HG03432 (cell line): ENCODE data around the gene PGLYRP2.
"Not testable (repeated sequence)": the region's sequence is repeated elsewhere in the genome, so short reads cannot be mapped to it uniquely, and the experiment has no call there.

Experiments
- ATAC-seq: cut with Tn5 transposase; IDR thresholded peaks from one replicate; pipeline ENCODE4 v1.9.1; 2021; ENCODE audit warnings: mild to moderate bottlenecking, moderate library complexity; ENCODE audit not compliant: unreplicated experiment

Gene PGLYRP2

GRCh38 chr19:15488489-15489226 lies 9.4 kb upstream of the PGLYRP2 start:
- no peak for ATAC-seq

DNA sequence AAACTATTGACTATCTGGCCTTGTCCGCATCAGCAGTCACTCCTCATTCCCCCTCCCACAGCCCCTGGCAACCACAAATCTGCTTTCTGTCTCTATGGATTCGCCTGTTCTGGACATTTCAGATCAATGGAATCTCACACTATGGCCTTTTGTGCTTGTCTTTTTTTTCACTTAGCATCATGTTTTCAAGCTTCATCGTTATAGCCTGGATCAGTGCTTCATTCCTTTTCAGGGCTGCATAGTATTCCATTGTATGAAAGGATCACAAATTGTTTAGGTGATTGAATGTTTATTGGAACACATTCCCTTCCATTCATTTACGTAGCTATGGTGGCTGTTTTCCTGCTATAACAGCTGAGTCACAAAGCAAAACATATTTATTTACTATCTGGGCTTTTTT lies 7.7 kb upstream of the PGLYRP2 start:
- ATAC-seq = no peak

DNA sequence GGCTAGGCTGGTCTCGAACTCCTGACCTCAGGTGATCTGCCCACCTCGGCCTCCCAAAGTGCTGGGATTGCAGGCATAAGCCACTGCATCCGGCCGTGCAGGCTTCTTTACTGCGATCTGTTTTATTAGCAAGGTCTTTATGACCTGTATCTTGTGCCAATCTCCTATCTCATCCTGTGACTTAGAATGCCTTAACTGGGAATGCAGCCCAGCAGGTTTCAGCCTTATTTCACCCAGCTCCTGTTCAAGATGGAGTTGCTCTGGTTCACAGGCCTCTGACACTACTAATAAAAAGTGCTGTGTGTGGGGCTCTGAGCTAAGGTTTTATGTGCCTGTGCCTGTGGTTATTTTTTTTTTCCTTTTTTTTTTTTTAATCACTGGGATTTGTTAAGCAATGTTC lies 6.5 kb upstream of the PGLYRP2 start:
- ATAC-seq = not testable (repeated sequence)

GRCh38 chr19:15480996-15481395 lies 1.7 kb upstream of the PGLYRP2 start:
- not testable (repeated sequence) for ATAC-seq

- ATAC-seq = no peak
These were observed 3.0 kb downstream of the PGLYRP2 start for GRCh38 chr19:15476325-15476724.

DNA sequence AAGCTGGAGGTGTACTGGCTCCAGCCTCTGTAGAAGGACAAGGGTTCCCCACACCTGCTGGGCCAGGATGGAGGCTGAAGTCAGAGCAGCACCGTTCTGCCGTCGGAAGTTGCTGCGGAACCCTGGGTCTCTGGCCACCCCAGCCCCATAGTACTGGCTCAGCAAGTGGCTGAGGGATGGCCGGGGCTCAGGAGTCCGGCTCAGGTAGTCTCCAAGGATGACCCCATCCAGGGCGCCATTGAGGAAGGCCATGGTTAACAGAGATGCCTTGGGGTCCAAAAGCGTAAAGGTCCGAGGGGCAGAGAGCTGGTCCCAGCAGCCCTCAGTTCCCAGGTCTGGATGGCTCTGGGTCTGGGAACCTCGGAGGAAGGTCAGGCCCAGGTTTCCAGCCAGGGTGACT lies 3.7 kb downstream of the PGLYRP2 start:
- ATAC-seq = no peak

DNA sequence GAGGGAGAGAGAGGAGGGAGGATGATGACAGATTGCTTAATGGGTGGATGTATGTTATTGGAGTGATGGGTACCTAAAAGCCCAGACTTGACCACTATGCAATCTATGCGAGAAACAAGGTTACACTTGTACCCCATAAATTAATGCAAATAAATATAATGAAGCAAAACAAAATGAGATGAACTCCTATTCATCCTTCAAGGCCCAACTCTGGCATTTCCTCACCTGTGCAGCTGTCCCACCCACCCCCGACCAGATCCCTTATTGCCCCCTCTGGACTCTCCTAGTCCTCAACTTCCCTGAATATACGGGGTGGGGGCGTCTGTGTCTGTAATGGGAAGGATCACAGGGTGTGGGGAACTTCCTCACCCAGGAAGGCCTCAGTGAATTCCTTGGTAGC lies 4.1 kb downstream of the PGLYRP2 start:
- ATAC-seq = no peak

DNA sequence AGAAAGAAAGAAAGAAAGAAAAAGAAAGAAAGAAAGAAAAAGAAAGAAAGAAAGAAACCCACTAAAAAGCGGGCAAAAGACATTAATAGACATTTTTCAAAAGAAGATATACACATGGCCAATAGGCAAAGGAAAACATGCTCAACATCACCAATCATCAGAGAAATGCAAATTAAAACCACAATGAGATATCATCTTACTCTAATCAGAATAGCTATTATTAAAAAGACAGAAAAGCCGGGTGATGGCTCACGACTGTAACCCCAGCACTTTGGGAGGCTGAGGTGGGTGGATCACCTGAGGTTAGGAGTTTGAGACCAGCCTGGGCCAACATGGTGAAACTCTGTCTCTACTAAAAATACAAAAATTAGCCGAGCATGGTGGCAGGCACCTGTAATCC lies 5.5 kb downstream of the PGLYRP2 start:
- not testable (repeated sequence) for ATAC-seq

DNA sequence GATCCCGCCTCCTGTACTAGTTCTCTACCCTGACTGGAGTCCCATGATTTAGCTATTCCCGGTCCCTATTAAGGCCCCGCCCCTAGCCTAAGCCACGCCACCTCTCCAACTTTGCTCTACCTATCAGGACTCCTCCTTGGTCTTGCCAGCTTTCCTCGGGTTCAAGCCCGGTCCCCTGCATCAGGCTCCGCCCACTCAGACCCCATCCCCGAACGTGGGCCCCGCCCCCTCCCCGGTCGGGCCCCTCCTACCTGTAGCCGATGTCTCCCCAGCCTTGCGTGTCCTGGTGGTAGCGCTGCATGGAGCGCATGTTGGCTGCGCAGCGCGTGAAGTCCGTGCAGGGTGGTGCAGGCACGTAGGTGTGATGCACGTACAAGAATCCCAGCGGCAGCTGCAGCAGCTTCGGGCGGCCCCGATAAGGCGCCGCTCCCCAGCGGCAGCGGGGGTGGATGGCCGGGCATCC lies 7.6 kb downstream of the PGLYRP2 start:
- ATAC-seq = no peak

DNA sequence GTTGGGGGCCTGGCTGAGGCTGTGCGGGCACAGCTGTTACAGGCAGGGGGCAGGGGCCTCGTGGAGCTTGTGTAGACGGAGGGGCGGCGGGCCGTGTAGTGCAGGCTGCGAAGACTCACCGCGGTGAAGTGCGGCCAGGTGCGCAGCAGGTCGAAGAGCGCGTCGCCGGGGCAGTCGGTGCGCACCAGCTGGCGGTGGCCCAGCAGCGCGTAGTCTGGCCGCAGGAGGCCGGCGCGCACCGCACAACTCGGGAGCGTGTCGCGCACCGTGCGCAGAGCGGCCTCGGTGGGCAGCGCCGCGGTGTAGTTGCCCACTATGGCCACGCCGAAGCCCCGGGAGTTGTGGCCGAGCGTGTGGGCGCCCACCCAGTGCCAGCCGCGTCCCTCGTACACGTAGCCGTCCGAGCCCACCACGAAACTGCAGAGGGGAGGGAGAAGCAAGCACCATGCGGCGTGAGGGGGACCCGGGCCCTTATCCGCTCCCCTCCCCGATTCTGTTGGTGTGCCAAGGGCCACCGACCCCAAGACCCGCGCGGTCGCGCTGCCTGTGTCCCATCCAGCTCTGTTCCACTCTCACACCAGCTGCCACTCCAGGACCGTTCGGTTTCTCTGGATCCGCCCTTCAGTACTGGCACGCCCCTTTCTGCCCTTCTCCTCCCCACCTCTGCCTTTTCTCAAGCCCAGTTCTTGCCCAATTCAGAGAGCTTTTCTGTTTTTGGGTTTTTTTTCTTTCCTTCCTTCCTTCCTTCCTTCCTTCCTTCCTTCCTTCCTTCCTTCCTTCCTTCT lies 9.6 kb downstream of the PGLYRP2 start:
- no peak for ATAC-seq

DNA sequence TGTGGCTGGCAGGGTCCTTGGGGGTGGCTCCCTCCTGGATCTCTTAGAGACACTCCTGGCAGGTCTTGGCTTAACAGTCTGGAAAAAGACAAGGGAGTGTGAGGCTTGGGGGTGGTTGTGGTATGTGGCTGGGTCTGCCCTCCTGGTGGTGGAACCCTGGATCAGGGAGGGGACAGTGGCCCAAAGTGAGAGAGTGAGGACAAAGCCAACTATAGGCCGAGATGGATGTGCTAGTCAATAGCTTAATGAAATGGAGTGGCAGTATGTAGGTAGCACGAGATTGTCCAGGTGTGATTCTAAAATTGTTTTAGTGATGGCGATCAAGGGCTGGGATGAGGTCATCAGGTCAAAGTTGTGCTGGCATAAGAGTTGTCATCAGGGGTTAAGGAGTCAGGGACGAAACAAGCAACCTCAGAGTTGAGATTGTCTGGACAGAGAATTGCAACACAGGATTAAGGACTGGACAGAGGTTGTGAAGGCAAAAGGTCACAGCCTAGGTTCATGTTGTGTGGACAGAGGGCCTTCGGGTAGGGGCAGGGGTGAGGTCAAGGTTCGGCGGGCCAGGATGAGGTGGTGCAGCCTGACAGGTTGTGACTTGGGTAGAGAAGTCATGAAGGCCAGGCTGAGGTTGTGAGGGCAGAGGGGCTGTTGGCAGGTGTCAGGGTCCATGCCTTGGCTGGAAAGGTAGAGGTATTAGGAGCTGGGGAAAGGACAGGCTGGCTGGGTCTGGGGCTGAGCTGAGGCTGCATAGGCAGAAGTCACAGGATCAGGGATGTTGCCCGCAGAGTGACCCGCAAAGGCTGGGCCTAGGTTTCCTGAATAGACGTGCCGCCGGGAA lies 10.4 kb downstream of the PGLYRP2 start:
- no peak for ATAC-seq

GRCh38 chr19:15467734-15468214 lies 11.5 kb downstream of the PGLYRP2 start:
- ATAC-seq = no peak

DNA sequence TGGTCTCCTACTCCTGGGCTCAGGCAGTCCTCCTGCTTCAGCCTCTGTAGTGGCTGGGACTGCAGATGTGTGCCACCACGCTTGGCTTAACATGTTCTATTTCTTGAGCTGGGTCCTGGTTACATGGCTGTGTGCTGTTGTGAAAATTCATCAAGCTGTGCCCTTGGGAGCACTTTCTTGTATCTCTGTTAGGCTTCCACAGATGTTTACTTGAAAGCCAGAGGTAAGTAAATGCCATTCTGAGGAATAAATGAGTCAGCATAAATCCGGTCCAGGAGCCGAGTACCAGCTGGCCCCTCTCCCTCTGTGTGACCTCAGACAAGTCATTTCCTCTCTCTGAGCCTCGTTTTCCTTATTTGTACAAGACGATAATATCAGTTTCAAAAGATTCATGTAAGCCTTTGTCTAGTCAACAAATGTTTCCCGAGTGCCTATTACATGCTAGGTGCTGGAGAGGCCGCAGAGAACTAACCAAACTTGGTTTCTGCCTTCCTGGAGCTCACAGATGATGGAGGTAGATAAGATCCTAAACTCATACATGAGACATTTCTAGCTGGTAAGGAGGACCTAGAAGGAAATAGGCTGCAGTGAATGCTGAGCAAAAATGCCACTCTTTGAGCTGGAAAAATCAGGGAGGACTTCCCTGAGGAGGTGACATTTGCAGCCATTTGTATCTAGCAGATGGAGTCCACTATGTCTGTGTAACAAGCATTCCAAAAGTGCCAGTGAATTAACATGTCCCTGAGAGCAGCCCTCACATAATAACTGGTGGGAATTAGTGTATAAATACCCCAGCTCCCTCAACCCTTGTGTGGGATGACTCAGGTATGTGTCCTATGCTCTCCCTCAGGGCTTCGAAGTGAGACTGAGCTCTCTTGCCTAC lies 12.2 kb downstream of the PGLYRP2 start:
- peak; percentile 50 for ATAC-seq

- peak; percentile 55 for ATAC-seq
These were observed 14.6 kb downstream of the PGLYRP2 start, which contains the start of gene RASAL3 for GRCh38 chr19:15464394-15465385. TSS of gene RASAL3 (minus strand) at chr19:15464544. CDS start at chr19:15464358, 186 bp downstream.

DNA sequence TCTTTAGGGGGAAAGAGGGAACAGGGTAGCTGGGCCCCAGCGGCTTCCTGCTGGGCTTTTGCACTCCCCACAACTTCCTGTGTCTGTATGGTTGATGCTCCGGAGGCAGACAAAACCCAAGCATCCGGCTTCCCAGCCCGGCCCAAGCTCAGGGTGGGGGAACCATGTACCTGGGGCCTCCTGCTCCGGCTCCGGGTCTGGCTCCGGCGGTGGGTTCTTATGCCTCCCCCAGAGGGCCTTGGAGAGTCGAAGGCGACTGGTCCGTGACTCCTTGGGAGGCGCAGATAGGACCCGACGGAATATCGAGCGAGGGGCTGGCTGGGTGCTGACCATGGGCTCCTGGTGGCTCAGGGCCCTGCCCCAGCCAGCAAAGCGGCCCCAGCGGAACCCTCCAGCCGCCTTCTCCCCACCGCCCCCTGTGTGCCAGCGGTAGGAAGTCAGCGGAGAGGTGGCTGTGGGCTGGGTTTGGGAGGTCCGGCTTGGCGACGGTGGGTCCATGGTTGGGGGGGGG lies 15.4 kb downstream of the PGLYRP2 start:
- peak; percentile 54 for ATAC-seq

GRCh38 chr19:15461694-15462093 lies 17.6 kb downstream of the PGLYRP2 start:
- ATAC-seq = no peak

DNA sequence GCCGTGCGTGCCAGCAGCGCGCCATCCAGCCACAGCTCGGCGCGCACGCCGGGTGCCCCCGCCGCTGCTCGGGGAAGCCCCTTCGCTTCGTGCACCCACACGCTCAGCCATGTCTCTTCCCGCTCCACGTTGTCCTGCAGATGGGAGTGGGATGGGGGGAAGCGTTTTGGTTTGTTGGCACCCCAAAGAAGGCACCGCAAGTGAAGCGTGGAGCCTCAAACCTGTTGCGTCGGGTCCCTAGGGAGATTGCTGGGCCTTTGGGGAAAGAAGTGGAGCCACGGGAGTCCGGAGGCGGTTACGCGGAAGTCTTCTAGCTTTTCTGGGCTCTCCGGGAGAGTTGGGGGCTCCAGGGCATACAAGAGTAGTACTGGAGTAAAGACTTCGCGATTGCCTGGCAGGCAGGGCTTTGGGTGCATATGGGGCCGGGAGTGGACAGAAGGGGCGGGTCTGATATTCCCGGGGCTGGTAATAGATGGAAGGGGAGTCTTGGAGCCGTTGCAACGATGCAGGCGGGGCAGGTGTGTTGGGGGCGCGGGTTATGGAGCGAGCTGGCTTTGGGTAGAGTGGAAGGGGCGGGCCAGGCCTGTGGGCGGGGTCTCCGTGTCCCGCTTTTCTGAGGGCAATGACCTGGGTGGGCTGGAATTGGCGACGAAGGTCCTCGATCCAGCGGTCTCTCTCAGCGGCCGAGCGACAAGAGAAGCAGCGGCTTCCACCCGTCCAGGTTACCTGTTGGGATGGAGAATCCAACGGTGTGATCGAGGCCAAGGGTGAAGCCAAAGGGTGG lies 21.4 kb downstream of the PGLYRP2 start:
- ATAC-seq = no peak
